M059J (cell line): ENCODE data around the gene GCSAM. TPM values are rescaled to one million over a fixed set of nuclear protein-coding genes. Genes with fewer than 3 reads are reported as not detected.

Experiments
- DNase-seq: peaks from one replicate; pipeline ENCODE4 v3.0.0-alpha.2; 2012; ENCODE audit warnings: low read depth
- total RNA-seq: library from RNA; depleted of rRNA; stranded (reverse); fragments of >200 nt; shearing (Covaris generic); gene quantifications from 2 replicates; pipeline ENCODE4 v1.2.3, GENCODE V29; 2014; rRNA removed

The GCSAM gene, protein sequence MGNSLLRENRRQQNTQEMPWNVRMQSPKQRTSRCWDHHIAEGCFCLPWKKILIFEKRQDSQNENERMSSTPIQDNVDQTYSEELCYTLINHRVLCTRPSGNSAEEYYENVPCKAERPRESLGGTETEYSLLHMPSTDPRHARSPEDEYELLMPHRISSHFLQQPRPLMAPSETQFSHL
- not detected in 2 replicates for total RNA-seq

GRCh38 chr3:112132975-112133448, at the start of gene GCSAM:
TSS of gene GCSAM (minus strand) at chr3:112133248. CDS start at chr3:112133120, 128 bp downstream.
- DNase-seq = no peak

- DNase-seq = no peak
Observed at GRCh38 chr3:112175646-112176045, 42.6 kb upstream of the GCSAM start.

DNA sequence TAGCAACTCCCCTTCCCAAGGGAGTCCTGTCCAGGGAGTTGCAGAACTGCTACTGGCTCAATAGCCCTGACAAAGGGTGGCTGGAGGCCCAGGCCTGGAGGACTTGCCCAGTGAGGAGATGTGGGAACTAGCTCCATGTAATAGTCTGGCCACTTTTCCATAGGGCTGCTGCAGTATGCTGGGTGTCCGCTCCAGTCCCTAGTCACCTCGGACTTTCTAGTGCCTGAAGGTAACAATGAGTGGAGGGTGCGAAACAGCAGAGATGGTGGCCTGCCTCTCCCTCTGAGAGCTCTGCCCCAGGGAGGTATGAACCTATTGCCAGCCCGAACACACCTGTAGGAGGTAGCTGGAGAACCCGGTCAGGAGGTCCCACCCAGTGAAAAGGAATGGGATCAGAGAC, 42.0 kb upstream of the GCSAM start:
- no peak for DNase-seq

- no peak for DNase-seq
Observed at GRCh38 chr3:112171144-112171543, 38.1 kb upstream of the GCSAM start.

GRCh38 chr3:112170046-112170445, 37.0 kb upstream of the GCSAM start:
- DNase-seq = no peak

DNA sequence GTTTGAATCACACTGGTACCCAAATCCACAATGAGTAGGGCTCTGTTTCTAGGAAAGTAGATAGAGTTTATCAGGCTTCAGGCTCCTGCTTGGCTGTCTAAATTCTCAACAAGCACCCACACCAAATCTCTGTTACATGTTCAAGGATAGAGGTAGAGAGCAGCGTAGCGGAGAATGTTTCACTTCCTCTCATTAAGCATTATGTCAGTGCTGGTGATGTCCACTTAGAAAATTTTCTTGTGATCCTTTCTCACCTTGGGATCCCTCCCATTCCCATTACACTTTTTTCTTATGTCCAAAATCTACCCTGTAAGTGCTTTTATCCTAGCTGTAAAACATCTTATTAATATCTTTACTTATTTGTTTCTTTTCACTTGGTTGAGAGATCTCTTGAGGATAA, 34.7 kb upstream of the GCSAM start:
- no peak for DNase-seq

GRCh38 chr3:112149136-112149535, 16.1 kb upstream of the GCSAM start:
- no peak for DNase-seq

DNA sequence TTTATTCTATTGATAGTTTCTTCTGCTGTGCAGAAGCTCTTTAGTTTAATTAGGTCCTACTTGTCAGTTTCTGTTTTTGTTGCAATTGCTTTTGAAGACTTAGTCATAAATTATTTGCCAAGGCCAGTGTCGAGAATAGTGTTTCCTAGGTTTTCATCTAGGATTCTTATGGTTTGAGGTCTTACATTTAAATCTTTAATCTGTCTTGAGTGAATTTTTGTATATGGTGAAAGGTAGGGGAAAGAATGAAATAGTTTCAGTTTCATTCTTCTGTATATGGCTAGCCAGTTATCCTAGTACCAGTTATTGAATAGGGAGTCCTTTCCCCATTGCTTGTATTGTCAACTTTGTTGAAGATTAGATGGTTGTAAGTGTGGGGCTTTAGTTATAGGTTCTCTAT, 10.6 kb upstream of the GCSAM start:
- no peak for DNase-seq

GRCh38 chr3:112143251-112143650, 10.2 kb upstream of the GCSAM start:
- DNase-seq = peak; percentile 49

DNA sequence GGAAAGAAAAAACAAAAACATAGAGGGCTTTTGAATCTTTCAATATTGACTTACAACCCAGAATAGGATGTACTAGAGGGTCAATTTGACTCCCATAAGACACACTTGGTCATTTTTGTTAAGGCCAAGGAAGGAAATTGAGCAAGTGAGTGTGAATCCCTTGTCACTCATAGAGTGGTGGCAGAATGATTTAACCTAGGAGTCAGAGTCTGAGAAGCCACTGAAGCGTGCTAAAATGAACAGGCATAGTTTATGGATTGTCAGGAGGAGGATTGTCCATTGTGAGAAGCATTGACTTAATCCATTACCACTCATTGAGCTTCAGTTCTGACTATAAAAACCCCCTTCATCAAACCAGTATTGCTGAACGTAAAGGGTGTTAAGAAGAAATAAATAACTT, 8.2 kb upstream of the GCSAM start:
- no peak for DNase-seq

DNA sequence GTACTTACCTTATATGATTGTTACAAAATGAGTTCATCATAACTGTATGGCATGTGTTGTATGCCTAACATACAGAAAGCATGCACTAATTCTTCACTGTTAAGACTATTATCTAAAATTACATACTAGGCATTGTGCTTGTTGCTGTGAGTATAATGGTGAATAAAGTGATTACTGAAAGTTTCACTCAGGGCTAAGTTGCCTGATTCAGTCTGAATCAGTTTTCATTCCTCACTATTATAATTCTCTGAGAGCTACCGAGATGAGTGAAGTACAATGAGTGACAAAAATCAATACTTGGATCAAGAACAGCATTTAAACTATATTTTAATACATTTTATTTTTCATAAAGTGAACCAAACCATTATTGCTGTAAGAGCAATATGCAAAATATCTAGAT, 7.5 kb upstream of the GCSAM start:
- no peak for DNase-seq

GRCh38 chr3:112138219-112138969, 5.3 kb upstream of the GCSAM start:
- no peak for DNase-seq

- DNase-seq = no peak
Observed at GRCh38 chr3:112137781-112138180, 4.7 kb upstream of the GCSAM start.

GRCh38 chr3:112136959-112137693, 4.1 kb upstream of the GCSAM start:
- DNase-seq = peak; percentile 65

GRCh38 chr3:112136046-112136445, 3.0 kb upstream of the GCSAM start:
- DNase-seq = no peak

DNA sequence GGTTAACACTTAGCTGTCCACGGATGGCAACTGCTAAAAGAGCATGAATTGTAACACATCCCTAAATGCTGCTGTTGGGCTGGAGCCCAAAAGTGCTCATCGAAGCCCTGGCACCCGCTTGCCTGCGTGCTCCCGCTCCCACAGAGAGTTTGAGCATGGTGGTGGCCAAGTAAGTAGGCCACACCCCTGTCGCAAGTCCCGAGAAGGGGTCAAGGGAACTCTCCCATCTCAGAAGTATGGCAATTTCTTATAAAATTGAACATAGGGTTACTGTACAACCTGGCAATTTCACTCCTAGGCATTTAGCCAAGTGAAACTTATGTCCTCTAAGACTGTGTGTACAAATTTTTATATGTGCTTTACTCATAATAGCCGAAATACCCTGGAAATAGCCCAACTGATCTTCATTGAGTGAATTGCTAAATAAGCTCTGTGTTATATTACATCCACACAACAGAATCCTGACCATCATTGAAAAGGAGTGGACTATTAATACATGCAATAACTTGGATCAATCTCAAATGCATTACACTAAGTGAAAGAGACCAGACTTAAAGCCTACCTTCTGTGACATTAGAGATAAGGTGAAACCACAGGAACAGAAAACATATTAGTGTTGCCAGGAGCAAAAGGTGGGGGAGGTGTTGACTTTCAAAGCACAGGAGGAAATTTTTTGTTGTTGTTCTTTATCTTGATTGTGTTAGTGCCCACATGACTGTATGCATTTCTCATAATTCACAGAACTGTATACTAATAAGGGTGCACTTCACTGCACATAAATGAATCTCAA, 1.5 kb upstream of the GCSAM start:
- DNase-seq = peak; percentile 40

- no peak for DNase-seq
Observed at GRCh38 chr3:112133626-112134334, 732 bp upstream of the GCSAM start.

- DNase-seq = no peak
Observed at GRCh38 chr3:112132554-112132953, 494 bp downstream of the GCSAM start.

GRCh38 chr3:112132088-112132487, 960 bp downstream of the GCSAM start:
- DNase-seq = no peak

GRCh38 chr3:112131111-112131510, 1.9 kb downstream of the GCSAM start:
- DNase-seq = no peak

- no peak for DNase-seq
Observed at GRCh38 chr3:112130638-112130993, 2.4 kb downstream of the GCSAM start.
